IMR-90 (cell line): ENCODE results near the gene ARHGEF1. TPM values are rescaled to one million over a fixed set of nuclear protein-coding genes. Genes with fewer than 3 reads are reported as not detected.
A peak's percentile ranks its signal among the peaks of the same experiment; 100 is the strongest.

Experiments
- ATAC-seq: fragments of 200-7000 bp; cut with Tn5 transposase; 2 replicates; pipeline ENCODE4 v1.9.1; 2020; ENCODE audit warnings: low read depth, mild to moderate bottlenecking, moderate library complexity
- BruUV-seq: library from RNA; stranded (reverse); fragments of 400-500 nt; replicated peaks from 2 replicates; lab custom pipeline; 2021; lab: Mats Ljungman, UMichigan
- CTCF ChIA-PET: fragments of 300-600 bp; formaldehyde crosslinking; extraction: SDS; loops from one replicate; lab custom pipeline; 2021; ENCODE audit warnings: antibody characterized with exemption; lab: Yijun Ruan, JAX
- POLR2A ChIA-PET: fragments of 300-600 bp; sonication (Branson Sonifier 250); formaldehyde crosslinking; loops from one replicate; lab custom pipeline; 2022; ENCODE audit warnings: antibody characterized with exemption; ENCODE audit not compliant: unreplicated experiment; lab: Charles Lee
- DNase-seq: peaks from one replicate; pipeline ENCODE4 v3.0.0; 2013
- H2AFZ ChIP-seq: replicated peaks from 2 replicates; pipeline ENCODE3; 2013; ENCODE audit warnings: low read length, mild to moderate bottlenecking; ENCODE audit not compliant: poor library complexity
- H2AK5ac ChIP-seq: 2 replicates; pipeline ENCODE4 v1.6.1; 2013; ENCODE audit warnings: low read depth, low read length, inconsistent platforms
- H2AK9ac ChIP-seq: replicated peaks from 2 replicates; pipeline ENCODE3; 2013; ENCODE audit warnings: mild to moderate bottlenecking, low read depth, low read length, moderate library complexity; ENCODE audit not compliant: poor library complexity
- H2BK120ac ChIP-seq: 2 replicates; pipeline ENCODE4 v1.6.1; 2013; ENCODE audit warnings: low read depth, low read length, inconsistent platforms
- H2BK15ac ChIP-seq: 3 replicates; pipeline ENCODE4 v1.6.1; 2013; ENCODE audit warnings: low read depth, low read length, inconsistent platforms
- H2BK20ac ChIP-seq: 2 replicates; pipeline ENCODE4 v1.6.1; 2013; ENCODE audit warnings: low read depth, mild to moderate bottlenecking, inconsistent platforms, low read length, moderate library complexity
- H2BK5ac ChIP-seq: 2 replicates; pipeline ENCODE4 v1.6.1; 2013; ENCODE audit warnings: mild to moderate bottlenecking, low read depth, low read length, inconsistent platforms; ENCODE audit not compliant: poor library complexity, severe bottlenecking
- H3K14ac ChIP-seq: replicated peaks from 2 replicates; pipeline ENCODE4 v1.6.1; 2013; ENCODE audit warnings: low read depth, low read length, inconsistent platforms
- H3K18ac ChIP-seq: 2 replicates; pipeline ENCODE4 v1.6.1; 2013; ENCODE audit warnings: low read depth, low read length, control low read depth
- H3K23ac ChIP-seq: 2 replicates; pipeline ENCODE4 v1.6.1; 2013; ENCODE audit warnings: low read depth, low read length, inconsistent platforms
- H3K27ac ChIP-seq: 2 replicates; pipeline ENCODE4 v1.5.1; 2013; ENCODE audit warnings: mild to moderate bottlenecking, control low read depth, low read length; ENCODE audit not compliant: insufficient read depth
- H3K27me3 ChIP-seq: 2 replicates; pipeline ENCODE4 v1.6.1; 2013; ENCODE audit warnings: low read length; ENCODE audit not compliant: control insufficient read depth, insufficient read depth
- H3K36me3 ChIP-seq: 2 replicates; pipeline ENCODE4 v1.6.1; 2013; ENCODE audit warnings: low read length, mixed read lengths; ENCODE audit not compliant: control insufficient read depth, insufficient read depth
- H3K4ac ChIP-seq: 2 replicates; pipeline ENCODE4 v1.6.1; 2013; ENCODE audit warnings: low read depth, low read length, inconsistent platforms
- H3K4me1 ChIP-seq: 2 replicates; pipeline ENCODE4 v1.6.1; 2013; ENCODE audit warnings: low read length, mixed read lengths; ENCODE audit not compliant: control insufficient read depth, insufficient read depth
- H3K4me2 ChIP-seq: 2 replicates; pipeline ENCODE4 v1.6.1; 2013; ENCODE audit warnings: low read depth, mild to moderate bottlenecking, control low read depth, low read length, moderate library complexity
- H3K4me3 ChIP-seq: 2 replicates; pipeline ENCODE4 v1.5.1; 2013; ENCODE audit warnings: low read depth, mild to moderate bottlenecking, control low read depth, low read length, moderate library complexity; ENCODE audit not compliant: insufficient read depth
- H3K56ac ChIP-seq: 2 replicates; pipeline ENCODE4 v1.6.1; 2013; ENCODE audit warnings: low read length, inconsistent platforms; ENCODE audit not compliant: insufficient read depth; ENCODE audit errors: extremely low read depth
- H3K79me1 ChIP-seq, 2 experiments: 2 replicates each; pipeline ENCODE4 v1.6.1; 2013; ENCODE audit warnings: low read length in 2 of 2, inconsistent platforms in 1 of 2, low read depth in 1 of 2
- H3K9ac ChIP-seq: 2 replicates; pipeline ENCODE4 v1.6.1; 2013; ENCODE audit warnings: low read depth, low read length, control low read depth
- H3K9me1 ChIP-seq: 2 replicates; pipeline ENCODE4 v1.6.1; 2013; ENCODE audit warnings: low read length, inconsistent platforms; ENCODE audit not compliant: insufficient read depth
- H3K9me3 ChIP-seq: 2 replicates; pipeline ENCODE4 v1.6.1; 2013; ENCODE audit warnings: low read length; ENCODE audit not compliant: control insufficient read depth, insufficient read depth
- H4K20me1 ChIP-seq: 2 replicates; pipeline ENCODE4 v1.6.1; 2013; ENCODE audit warnings: low read length, inconsistent platforms; ENCODE audit not compliant: insufficient read depth
- H4K5ac ChIP-seq: 2 replicates; pipeline ENCODE4 v1.6.1; 2013; ENCODE audit warnings: mild to moderate bottlenecking, low read depth, low read length, control low read depth
- H4K8ac ChIP-seq, 2 experiments: 2 replicates each; pipeline ENCODE4 v1.6.1; 2013; ENCODE audit warnings: low read depth in 2 of 2, low read length in 2 of 2, control low read depth in 1 of 2, inconsistent platforms in 1 of 2
- H4K91ac ChIP-seq: 2 replicates; pipeline ENCODE4 v1.6.1; 2013; ENCODE audit warnings: low read depth, low read length, inconsistent platforms; ENCODE audit not compliant: insufficient read depth
- BHLHE40 ChIP-seq: fragments of 150-350 bp; IDR thresholded peaks from 2 replicates; pipeline ENCODE4 v1.6.1; 2016; ENCODE audit warnings: mild to moderate bottlenecking, low read depth, low read length
- CEBPB ChIP-seq: IDR thresholded peaks from 2 replicates; pipeline ENCODE4 v1.6.1; 2012; ENCODE audit warnings: low read depth, low read length, improper control_type of control experiment
- CHD1 ChIP-seq: IDR thresholded peaks from 2 replicates; pipeline ENCODE4 v1.6.1; 2012; ENCODE audit warnings: low read depth, low read length, improper control_type of control experiment
- MAFK ChIP-seq: IDR thresholded peaks from 2 replicates; pipeline ENCODE4 v1.6.1; 2012; ENCODE audit warnings: low read depth, low read length, improper control_type of control experiment
- MAZ ChIP-seq: IDR thresholded peaks from 2 replicates; pipeline ENCODE4 v1.6.1; 2012; ENCODE audit warnings: low read depth, mild to moderate bottlenecking, low read length, improper control_type of control experiment, moderate library complexity, borderline replicate concordance
- POLR2A ChIP-seq: IDR thresholded peaks from 2 replicates; pipeline ENCODE4 v1.6.1; 2012; ENCODE audit warnings: mild to moderate bottlenecking, low read depth, low read length
- RAD21 ChIP-seq: IDR thresholded peaks from 2 replicates; pipeline ENCODE4 v1.6.1; 2012; ENCODE audit warnings: low read length, improper control_type of control experiment
- RCOR1 ChIP-seq: IDR thresholded peaks from 2 replicates; pipeline ENCODE4 v1.6.1; 2012; ENCODE audit warnings: mild to moderate bottlenecking, low read length, improper control_type of control experiment; ENCODE audit not compliant: insufficient replicate concordance
- RFX5 ChIP-seq: IDR thresholded peaks from 2 replicates; pipeline ENCODE4 v1.8.0; 2012; ENCODE audit warnings: low read depth, mild to moderate bottlenecking, low read length, moderate library complexity
- SMC3 ChIP-seq: fragments of 150-350 bp; IDR thresholded peaks from 2 replicates; pipeline ENCODE4 v1.6.1; 2016; ENCODE audit warnings: low read depth, mild to moderate bottlenecking, antibody characterized with exemption, low read length, moderate library complexity
- WGBS, 2 experiments: methylation state at CpG; one replicate each; pipeline versions ENCODE4 v1.1.5 to v1.1.7; 2013; ENCODE audit warnings: missing lambda C conversion rate in 2 of 2; ENCODE audit not compliant: insufficient read length in 1 of 2; ENCODE audit errors: extremely low coverage in 2 of 2; 5-methylcytosine and 5-hydroxymethylcytosine counted together
- dilution Hi-C: fragments of 300-500 bp; cut with HindIII; formaldehyde crosslinking; loops from one replicate; pipeline ENCODE4 v1.14.3; 2018; ENCODE audit warnings: low sequenced_read_pairs; ENCODE audit not compliant: unreplicated experiment
- in situ Hi-C: fragments of 300-500 bp; cut with MboI; formaldehyde crosslinking; loops from 3 replicates; pipeline ENCODE4 v1.14.3; 2019; ENCODE audit warnings: low sequenced_read_pairs, inconsistent platforms, mixed read lengths
- intact Hi-C: fragments of 100-400 bp; cut with micrococcal nuclease; formaldehyde crosslinking; loops from 2 replicates; pipeline ENCODE4 v1.10.0; 2022
- polyA plus RNA-seq, 3 experiments: library from polyadenylated mRNA; depleted of rRNA; stranded (reverse); fragments of >200 nt; gene quantifications; 2 replicates each; pipeline ENCODE4 v1.2.3, GENCODE V29; 2012; ENCODE audit warnings: low replicate concordance in 1 of 3
- total RNA-seq: library from RNA; depleted of rRNA; stranded (reverse); fragments of >200 nt; gene quantifications from 2 replicates; pipeline ENCODE4 v1.2.3, GENCODE V29; 2012
- TF ChIP-seq, protein P1 (sequence below): conservative IDR thresholded peaks from 2 replicates; pipeline ENCODE4 v1.5.1; 2012; ENCODE audit warnings: mild to moderate bottlenecking, low read depth, low read length, improper control_type of control experiment
- TF ChIP-seq, protein P2 (sequence below): fragments of 150-350 bp; IDR thresholded peaks from 2 replicates; pipeline ENCODE4 v1.6.1; 2017; ENCODE audit warnings: mild to moderate bottlenecking, antibody characterized with exemption, low read length, low read depth

The ARHGEF1 gene
- total and polyA plus RNA-seq, 2 of the 4 experiments (the other 2 are of a cell fraction) = 11.5 to 47.1 TPM

DNA sequence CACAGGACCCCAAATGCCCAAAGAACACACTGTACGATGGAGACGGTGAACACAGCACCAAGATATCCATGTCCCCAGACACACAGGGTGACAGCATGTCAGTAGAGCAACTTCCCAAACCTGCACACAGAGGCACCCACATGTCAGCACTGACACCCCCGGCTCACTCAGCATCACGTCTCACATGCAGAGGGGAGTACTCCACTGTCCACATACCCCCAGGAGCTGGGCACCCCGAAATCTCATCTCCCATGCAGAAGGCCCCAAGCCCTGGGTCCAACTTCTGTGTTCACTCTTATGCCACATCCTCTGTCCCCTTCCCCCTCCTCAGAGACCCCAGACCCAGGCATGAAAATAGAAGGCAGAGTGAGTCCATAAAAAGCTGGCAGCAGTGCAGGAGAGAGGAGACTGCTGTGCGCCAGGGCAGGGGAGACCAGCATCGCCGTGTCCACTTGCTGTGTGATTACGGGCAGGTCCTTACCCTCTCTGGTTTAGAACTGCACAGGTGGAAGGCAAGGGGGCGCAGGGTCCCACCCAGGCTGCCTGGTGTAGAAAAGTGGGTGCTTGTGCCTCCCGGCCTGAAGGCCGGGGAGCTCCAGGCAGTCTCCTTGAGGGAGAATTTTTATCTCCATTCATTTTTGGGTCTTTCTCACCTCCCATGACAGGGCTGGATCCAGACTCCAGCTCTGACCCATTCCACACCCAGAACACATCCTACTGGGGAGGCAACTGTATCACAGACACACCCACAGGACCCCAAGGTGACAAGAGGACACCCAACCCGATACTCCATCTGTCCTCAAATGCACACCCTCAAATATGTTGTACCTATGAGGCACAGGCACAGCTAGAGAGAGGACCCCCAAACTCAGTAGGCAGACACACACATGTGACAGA, 28.3 kb downstream of the ARHGEF1 start (continued):
- TF ChIP-seq BHLHE40 = no peak

DNA sequence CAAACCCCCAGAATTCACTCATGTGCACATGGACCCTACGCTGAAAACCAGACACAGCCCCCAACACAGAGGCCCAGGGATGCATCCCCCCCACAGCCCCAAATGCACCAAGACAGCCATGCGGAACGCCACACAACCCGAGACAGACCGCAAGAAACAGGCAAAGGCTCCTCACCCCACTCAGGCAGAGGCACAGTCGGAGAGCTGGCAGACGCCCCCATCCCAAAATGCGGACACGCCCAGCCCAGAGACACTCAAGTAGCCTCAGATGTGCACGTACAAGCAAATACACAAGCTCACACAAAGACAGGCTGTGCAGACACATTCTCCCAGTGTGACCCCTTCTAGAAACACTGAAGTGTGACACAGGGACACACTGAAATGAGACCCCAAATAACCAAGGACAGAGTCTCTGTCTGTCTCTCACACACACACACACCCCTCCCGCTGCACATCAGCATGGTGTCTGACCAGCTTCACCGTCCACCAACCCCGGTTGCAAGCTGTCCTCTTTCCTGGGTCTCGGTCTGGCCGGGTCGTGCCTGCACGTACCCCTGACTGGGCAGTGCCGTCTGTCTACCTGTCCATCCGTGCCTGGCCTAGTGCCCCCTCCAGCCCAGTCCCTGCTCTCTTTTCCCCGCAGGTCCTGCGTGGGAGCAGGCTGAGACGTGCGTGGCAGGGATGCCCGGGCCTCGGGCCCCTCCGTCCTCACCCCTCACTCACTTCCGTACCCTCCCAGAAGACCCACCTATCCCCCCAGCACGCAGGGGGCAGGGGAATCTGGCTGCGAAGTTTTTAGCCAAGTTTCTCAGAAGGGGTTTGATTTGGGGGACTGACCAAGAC, 29.1 kb downstream of the ARHGEF1 start:
- in situ Hi-C loops = no loop called here
- Histone ChIP-seq H2AK9ac (no peak overlapping the region), H2AFZ (peak overlapping the region; percentile 21), H4K5ac (no peak overlapping the region), H2BK120ac (no peak overlapping the region), H2AK5ac (no peak overlapping the region), H3K9me3 (no peaks in the 10 kb centered on the region), H4K20me1 (peaks cover 28% of the 10 kb centered on the region), H3K9me1 (no peaks in the 10 kb centered on the region; the same call in 1 of the 2 replicates), H3K23ac (peak overlapping the region; percentile 42), H3K4ac (no peak overlapping the region), H3K27me3 (peaks cover 57% of the 10 kb centered on the region), H3K18ac (no peak overlapping the region), H3K27ac (no peak overlapping the region), H4K91ac (no peak overlapping the region), H3K56ac (no peak overlapping the region), H4K8ac (no peak overlapping the region), H3K4me2 (no peak overlapping the region), H2BK20ac (no peak overlapping the region), H3K4me3 (no peak overlapping the region), H3K79me1 (no peaks in the 10 kb centered on the region), H3K9ac (no peak overlapping the region), H2BK5ac (no peak overlapping the region), H3K14ac (no peak overlapping the region), H3K4me1 (0 out of 2 replicates have a peak, but pooled peaks cover 2% of the 10 kb centered on the region), H2BK15ac (no peak overlapping the region), H3K36me3 (peaks cover under 1% of the 10 kb centered on the region)
- no peak for ATAC-seq
- BruUV-seq = no TSS peak
- ChIA-PET POLR2A (no interaction called here), CTCF (no interaction called here)
- no peak for DNase-seq
- 7% methylated on average over 16 of the region's 29 CpGs; no CpG with 5 or more reads in 1 of the 2 experiments for WGBS, 2 experiments
- dilution Hi-C loops = no loop called here
- intact Hi-C loops = no loop called here
- TF ChIP-seq MAZ (no peak), CEBPB (no peak), SMC3 (no peak), RFX5 (no peak), RAD21 (no peak), MAFK (no peak), RCOR1 (no peak), CHD1 (no peak), BHLHE40 (no peak), POLR2A (no peak)
- TF ChIP-seq, protein P1, sequence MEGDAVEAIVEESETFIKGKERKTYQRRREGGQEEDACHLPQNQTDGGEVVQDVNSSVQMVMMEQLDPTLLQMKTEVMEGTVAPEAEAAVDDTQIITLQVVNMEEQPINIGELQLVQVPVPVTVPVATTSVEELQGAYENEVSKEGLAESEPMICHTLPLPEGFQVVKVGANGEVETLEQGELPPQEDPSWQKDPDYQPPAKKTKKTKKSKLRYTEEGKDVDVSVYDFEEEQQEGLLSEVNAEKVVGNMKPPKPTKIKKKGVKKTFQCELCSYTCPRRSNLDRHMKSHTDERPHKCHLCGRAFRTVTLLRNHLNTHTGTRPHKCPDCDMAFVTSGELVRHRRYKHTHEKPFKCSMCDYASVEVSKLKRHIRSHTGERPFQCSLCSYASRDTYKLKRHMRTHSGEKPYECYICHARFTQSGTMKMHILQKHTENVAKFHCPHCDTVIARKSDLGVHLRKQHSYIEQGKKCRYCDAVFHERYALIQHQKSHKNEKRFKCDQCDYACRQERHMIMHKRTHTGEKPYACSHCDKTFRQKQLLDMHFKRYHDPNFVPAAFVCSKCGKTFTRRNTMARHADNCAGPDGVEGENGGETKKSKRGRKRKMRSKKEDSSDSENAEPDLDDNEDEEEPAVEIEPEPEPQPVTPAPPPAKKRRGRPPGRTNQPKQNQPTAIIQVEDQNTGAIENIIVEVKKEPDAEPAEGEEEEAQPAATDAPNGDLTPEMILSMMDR = no peak
- TF ChIP-seq, protein P2, sequence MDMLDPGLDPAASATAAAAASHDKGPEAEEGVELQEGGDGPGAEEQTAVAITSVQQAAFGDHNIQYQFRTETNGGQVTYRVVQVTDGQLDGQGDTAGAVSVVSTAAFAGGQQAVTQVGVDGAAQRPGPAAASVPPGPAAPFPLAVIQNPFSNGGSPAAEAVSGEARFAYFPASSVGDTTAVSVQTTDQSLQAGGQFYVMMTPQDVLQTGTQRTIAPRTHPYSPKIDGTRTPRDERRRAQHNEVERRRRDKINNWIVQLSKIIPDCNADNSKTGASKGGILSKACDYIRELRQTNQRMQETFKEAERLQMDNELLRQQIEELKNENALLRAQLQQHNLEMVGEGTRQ = no peak
